RWPE1 (cell line): ENCODE data around the gene PRMT3.
"Not testable (repeated sequence)": the region's sequence is repeated elsewhere in the genome, so short reads cannot be mapped to it uniquely, and the experiment has no call there.

Experiments used
- CTCF ChIA-PET: fragments of 350-600 bp; sonication (Branson Sonifier 250); formaldehyde crosslinking; extraction: SDS; loops from one replicate; lab custom pipeline; 2021; lab: Yijun Ruan, JAX
- POLR2A ChIA-PET: fragments of 400-600 bp; formaldehyde crosslinking; extraction: SDS; loops from one replicate; lab custom pipeline; 2020; ENCODE audit warnings: antibody characterized with exemption; ENCODE audit not compliant: low non-redundant PET; lab: Yijun Ruan, JAX
- DNase-seq: peaks from one replicate; pipeline ENCODE4 v3.0.0; 2012; ENCODE audit warnings: low spot score
- H3K27ac ChIP-seq: fragments of 450-650 bp; 2 replicates; pipeline ENCODE4 v1.5.1; 2017
- TF ChIP-seq, protein P1 (sequence below): fragments of 450-650 bp; conservative IDR thresholded peaks from 2 replicates; pipeline ENCODE4 v1.5.1; 2017; ENCODE audit warnings: low read depth, mild to moderate bottlenecking

PRMT3 gene

GRCh38 chr11:20373147-20373546 is 14.4 kb upstream of the PRMT3 start:
- no peak overlapping the region for H3K27ac ChIP-seq
- TF ChIP-seq, protein P1, sequence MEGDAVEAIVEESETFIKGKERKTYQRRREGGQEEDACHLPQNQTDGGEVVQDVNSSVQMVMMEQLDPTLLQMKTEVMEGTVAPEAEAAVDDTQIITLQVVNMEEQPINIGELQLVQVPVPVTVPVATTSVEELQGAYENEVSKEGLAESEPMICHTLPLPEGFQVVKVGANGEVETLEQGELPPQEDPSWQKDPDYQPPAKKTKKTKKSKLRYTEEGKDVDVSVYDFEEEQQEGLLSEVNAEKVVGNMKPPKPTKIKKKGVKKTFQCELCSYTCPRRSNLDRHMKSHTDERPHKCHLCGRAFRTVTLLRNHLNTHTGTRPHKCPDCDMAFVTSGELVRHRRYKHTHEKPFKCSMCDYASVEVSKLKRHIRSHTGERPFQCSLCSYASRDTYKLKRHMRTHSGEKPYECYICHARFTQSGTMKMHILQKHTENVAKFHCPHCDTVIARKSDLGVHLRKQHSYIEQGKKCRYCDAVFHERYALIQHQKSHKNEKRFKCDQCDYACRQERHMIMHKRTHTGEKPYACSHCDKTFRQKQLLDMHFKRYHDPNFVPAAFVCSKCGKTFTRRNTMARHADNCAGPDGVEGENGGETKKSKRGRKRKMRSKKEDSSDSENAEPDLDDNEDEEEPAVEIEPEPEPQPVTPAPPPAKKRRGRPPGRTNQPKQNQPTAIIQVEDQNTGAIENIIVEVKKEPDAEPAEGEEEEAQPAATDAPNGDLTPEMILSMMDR: no peak
- CTCF ChIA-PET: interaction anchor here (0.6 to 0.9 kb wide), 3 partner anchors 20 to 976 kb away, joined by 3 read pairs; no protein-coding TSS in a partner anchor
- no peak for DNase-seq
- POLR2A ChIA-PET: no interaction called here

DNA sequence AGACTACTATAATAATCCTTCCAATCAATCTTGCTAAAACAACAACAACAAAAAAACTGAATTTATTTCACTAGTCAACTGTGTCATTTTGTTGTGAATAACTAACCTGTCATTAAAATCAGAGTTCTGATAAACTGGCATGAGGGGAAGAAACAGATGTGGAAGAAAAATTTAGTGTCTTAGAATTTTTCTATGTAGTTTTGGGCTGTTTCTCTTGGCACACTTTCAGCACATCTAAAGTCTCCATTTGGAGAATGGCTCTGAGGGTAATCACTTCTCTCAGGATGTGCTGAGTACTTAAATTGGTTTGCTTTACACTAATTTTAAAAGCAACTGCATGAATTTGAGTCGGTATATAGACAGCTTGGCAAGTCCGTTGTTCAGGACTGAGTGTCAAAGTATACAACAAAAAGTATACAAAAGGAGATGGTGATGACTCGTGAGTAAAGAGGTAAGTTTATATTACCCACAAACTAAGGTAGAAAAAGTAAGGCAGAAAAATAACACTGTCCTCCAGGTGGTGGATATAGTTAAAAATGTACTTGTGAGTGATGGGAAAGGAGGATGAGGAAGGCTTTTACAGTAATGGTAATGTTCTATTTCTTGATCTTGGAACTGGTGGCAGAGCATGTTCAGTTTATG is 13.8 kb upstream of the PRMT3 start:
- TF ChIP-seq, protein P1: no peak
- ChIA-PET POLR2A (no interaction called here), CTCF (interaction anchor here (0.6 kb wide), 1 partner anchor 1245 kb away, joined by 4 read pairs; no protein-coding TSS in a partner anchor)
- H3K27ac ChIP-seq: no peak overlapping the region
- DNase-seq: no peak

- H3K27ac ChIP-seq: no peak overlapping the region
- POLR2A ChIA-PET: interaction anchor here (1.0 kb wide), 1 partner anchor 9 kb away, joined by 3 read pairs; no protein-coding TSS in a partner anchor
- no peak for DNase-seq
- TF ChIP-seq, protein P1: no peak
- CTCF ChIA-PET: no interaction called here
Measured at GRCh38 chr11:20374741-20375300, 12.7 kb upstream of the PRMT3 start.

- no peak for DNase-seq
- no peak overlapping the region for H3K27ac ChIP-seq
- ChIA-PET CTCF (no interaction called here), POLR2A (no interaction called here)
- TF ChIP-seq, protein P1: no peak
Measured at GRCh38 chr11:20376162-20376730, 11.3 kb upstream of the PRMT3 start.

DNA sequence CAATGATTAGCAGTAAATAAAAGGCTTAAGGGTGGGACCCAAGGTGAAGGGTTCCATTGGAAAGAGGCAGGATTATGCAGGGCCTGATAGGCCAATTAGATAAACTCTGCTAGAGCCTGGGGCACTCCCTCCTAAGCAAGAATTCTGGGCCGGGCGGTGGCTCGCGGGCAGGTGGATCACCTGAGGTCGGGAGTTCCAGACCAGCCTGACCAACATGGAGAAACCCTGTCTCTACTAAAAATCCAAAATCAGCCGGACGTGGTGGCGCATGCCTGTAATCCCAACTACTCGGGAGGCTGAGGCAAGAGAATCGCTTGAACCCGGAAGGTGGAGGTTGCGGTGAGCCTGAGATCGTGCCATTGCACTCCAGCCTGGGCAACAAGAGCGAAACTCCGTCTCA is 1.5 kb upstream of the PRMT3 start:
- DNase-seq, H3K27ac ChIP-seq, CTCF ChIA-PET, POLR2A ChIA-PET: not testable (repeated sequence)

DNA sequence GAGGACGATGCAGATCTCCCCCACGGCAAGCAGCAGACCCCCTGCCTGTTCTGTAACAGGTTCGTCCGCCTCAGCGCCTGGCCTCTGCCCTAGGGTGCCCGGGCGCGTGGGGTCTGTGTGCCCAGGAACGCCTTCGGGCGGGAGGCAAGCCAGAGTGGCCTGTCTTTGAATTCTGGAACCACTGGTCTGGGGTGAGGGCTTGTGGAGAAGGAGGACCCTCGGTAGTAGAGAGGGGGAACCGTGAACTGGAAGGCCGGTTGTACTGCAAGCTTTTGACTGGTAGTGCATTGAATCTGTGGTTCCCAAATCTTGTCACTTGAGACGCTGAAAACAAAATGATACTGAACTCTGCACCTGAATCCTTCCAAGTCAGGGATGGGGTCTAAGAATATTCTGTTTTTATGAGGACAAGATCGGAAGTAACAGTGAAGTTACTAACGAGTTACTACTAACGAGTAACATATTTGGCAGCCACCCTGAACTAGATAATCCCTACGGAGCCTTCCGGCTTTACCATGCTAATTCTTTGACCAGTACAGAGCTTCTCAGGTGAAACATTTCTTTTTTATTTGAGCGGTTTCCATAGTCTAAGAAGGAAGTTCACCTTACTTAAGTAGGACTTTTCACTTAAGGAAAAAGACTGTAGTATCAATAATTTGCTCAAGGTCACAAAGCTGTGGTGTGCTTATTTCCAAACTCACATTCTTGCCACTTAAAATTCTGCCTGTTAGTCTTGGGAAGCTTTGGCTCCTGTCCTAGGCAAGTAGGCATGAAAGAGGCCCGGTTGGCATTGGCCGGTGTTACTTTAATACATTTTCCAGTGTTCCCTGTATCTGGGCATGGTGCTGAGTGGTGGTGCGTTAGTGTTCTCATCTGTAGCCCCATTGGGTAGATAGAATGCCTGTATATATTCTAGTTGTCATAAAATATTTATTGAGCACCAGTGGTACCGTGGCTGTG is 860 bp downstream of the PRMT3 start:
- POLR2A ChIA-PET: no interaction called here
- peak; percentile 18 for DNase-seq

More for the DNA sequence above, 860 bp downstream of the PRMT3 start:
- CTCF ChIA-PET: interaction anchor here (0.6 to 1.2 kb wide), 2 partner anchors 9 to 147 kb away, joined by 3 to 6 read pairs; no protein-coding TSS in a partner anchor
- TF ChIP-seq, protein P1: no peak
- peak overlapping the region; percentile 87 for H3K27ac ChIP-seq
